Erythroblast (primary cell): Measurements from ENCODE around the gene OR7G3.

ENCODE experiments used
- GATA1 ChIP-seq: IDR thresholded peaks from 2 replicates; pipeline ENCODE4 v1.6.1; 2011; ENCODE audit warnings: low read depth, mild to moderate bottlenecking, control low read depth, low read length, moderate library complexity
- POLR2A ChIP-seq: IDR thresholded peaks from 2 replicates; pipeline ENCODE4 v1.6.1; 2011; ENCODE audit warnings: mild to moderate bottlenecking, low read length

- no peak for TF ChIP-seq POLR2A
- no peak for TF ChIP-seq GATA1
These were observed 40.0 kb downstream of the OR7G3 start, which contains the start of gene OR1M1 for GRCh38 chr19:9086761-9087160.
